ENCODE data around the gene COL6A3. TPM values are rescaled to one million over a fixed set of nuclear protein-coding genes. Genes with fewer than 3 reads are reported as not detected.

Gene COL6A3
- total RNA-seq, 1 experiment from 2014 or later: 45.0 TPM

- peak overlapping the region; percentile 95 for H3K9ac ChIP-seq (ENCODE audit: low read length)
- no peak overlapping the region for H3K4me3 ChIP-seq (ENCODE audit: low read length)
- H3K4me2 ChIP-seq (ENCODE audit: low read length): peak overlapping the region; percentile 81
- intact Hi-C loops (cut with micrococcal nuclease): no loop called here
- H3K36me3 ChIP-seq (ENCODE audit: low read depth, low read length): no peaks in the 10 kb centered on the region
- H3F3A ChIP-seq (ENCODE audit: low read length, unreplicated experiment): peaks cover 20% of the 10 kb centered on the region
- ChIA-PET CTCF (interaction anchor here (0.6 kb wide), 1 partner anchor 65 kb away, joined by 3 read pairs; no protein-coding TSS in a partner anchor), POLR2A (ENCODE audit: unreplicated experiment) (interaction anchor here (0.6 kb wide), 1 partner anchor 53 kb away, joined by 4 read pairs; no protein-coding TSS in a partner anchor)
- H3K79me2 ChIP-seq (ENCODE audit: low read length): peaks cover 14% of the 10 kb centered on the region
- H3K9me2 ChIP-seq (replicated peaks; ENCODE audit: low read length): no peaks in the 10 kb centered on the region
- ATAC-seq: no peak
- no TSS peak for BruUV-seq (replicated peaks)
- H3K27ac ChIP-seq (ENCODE audit: low read length): peak overlapping the region; percentile 100
- H4K20me1 ChIP-seq (ENCODE audit: low read length): no peaks in the 10 kb centered on the region
- H3K9me3 ChIP-seq (ENCODE audit: low read length): no peaks in the 10 kb centered on the region
- H2AFZ ChIP-seq (ENCODE audit: low read length): no peak overlapping the region
- H3K27me3 ChIP-seq (ENCODE audit: low read length): no peaks in the 10 kb centered on the region
- peak; percentile 41 for DNase-seq
- peak; percentile 38; the same call in 1 of the 2 replicates for TF ChIP-seq CTCF (conservative IDR thresholded peaks at IDR 0.05; ENCODE audit: low read depth, low read length)
- no peak for TF ChIP-seq EZH2 (IDR thresholded peaks at IDR 0.05; ENCODE audit: low read length, unreplicated experiment)
- H3K4me1 ChIP-seq (ENCODE audit: insufficient read depth, low read length): peaks cover 60% of the 10 kb centered on the region
Observed at GRCh38 chr2:237435844-237436587, 22.1 kb upstream of the COL6A3 start.

- H3K79me2 ChIP-seq (ENCODE audit: low read length): peaks cover 24% of the 10 kb centered on the region
- H4K20me1 ChIP-seq (ENCODE audit: low read length): no peaks in the 10 kb centered on the region
- peak overlapping the region; percentile 61 for H3K4me3 ChIP-seq (ENCODE audit: low read length)
- peak overlapping the region; percentile 95 for H3K9ac ChIP-seq (ENCODE audit: low read length)
- H3K4me2 ChIP-seq (ENCODE audit: low read length): peak overlapping the region; percentile 81
- TSS peak; percentile 27 for BruUV-seq (replicated peaks)
- peak; percentile 7 for ATAC-seq
- TF ChIP-seq EZH2phosphoT487 (IDR thresholded peaks at IDR 0.05; ENCODE audit: borderline replicate concordance, low read length) (no peak), EZH2 (IDR thresholded peaks at IDR 0.05; ENCODE audit: low read length, unreplicated experiment) (no peak)
- H3K4me1 ChIP-seq (ENCODE audit: insufficient read depth, low read length): peaks cover 68% of the 10 kb centered on the region
- intact Hi-C loops (cut with micrococcal nuclease): loop anchor here (5.0 kb wide), 1 partner anchor 52 kb away; the partner anchor contains the start of gene MLPH
- H3K36me3 ChIP-seq (ENCODE audit: low read depth, low read length): no peaks in the 10 kb centered on the region
- peak overlapping the region; percentile 10; the same call in 1 of the 2 replicates for H2AFZ ChIP-seq (ENCODE audit: low read length)
- CTCF ChIA-PET: no interaction called here
- H3F3A ChIP-seq (ENCODE audit: low read length, unreplicated experiment): peaks cover 28% of the 10 kb centered on the region
- POLR2A ChIA-PET (ENCODE audit: unreplicated experiment): interaction anchor here (0.6 to 1.1 kb wide), 2 partner anchors 14 to 40 kb away, joined by 8 read pairs; no protein-coding TSS in a partner anchor
- peak; percentile 72 for DNase-seq
- H3K9me3 ChIP-seq (ENCODE audit: low read length): no peaks in the 10 kb centered on the region
- H3K27me3 ChIP-seq (ENCODE audit: low read length): no peaks in the 10 kb centered on the region
- peak overlapping the region; percentile 100 for H3K27ac ChIP-seq (ENCODE audit: low read length)
- no peaks in the 10 kb centered on the region for H3K9me2 ChIP-seq (replicated peaks; ENCODE audit: low read length)
Observed at GRCh38 chr2:237434866-237435311, 20.9 kb upstream of the COL6A3 start.

- H3K9me2 ChIP-seq (replicated peaks; ENCODE audit: low read length): no peaks in the 10 kb centered on the region
- ChIA-PET CTCF (interaction anchor here (0.9 to 1.5 kb wide), 2 partner anchors 12 to 37 kb away, joined by 3 to 5 read pairs; no protein-coding TSS in a partner anchor), POLR2A (ENCODE audit: unreplicated experiment) (interaction anchor here (0.6 to 1.1 kb wide), 3 partner anchors 13 to 377 kb away, joined by 3 to 8 read pairs (median 5); no protein-coding TSS in a partner anchor)
- no peaks in the 10 kb centered on the region for H3K9me3 ChIP-seq (ENCODE audit: low read length)
- peak; percentile 16 for ATAC-seq
- no peaks in the 10 kb centered on the region for H3K36me3 ChIP-seq (ENCODE audit: low read depth, low read length)
- peak overlapping the region; percentile 100 for H3K27ac ChIP-seq (ENCODE audit: low read length)
- peak overlapping the region; percentile 61 for H3K4me3 ChIP-seq (ENCODE audit: low read length)
- peaks cover 30% of the 10 kb centered on the region for H3K79me2 ChIP-seq (ENCODE audit: low read length)
- TF ChIP-seq EZH2 (IDR thresholded peaks at IDR 0.05; ENCODE audit: low read length, unreplicated experiment) (no peak), EZH2phosphoT487 (IDR thresholded peaks at IDR 0.05; ENCODE audit: borderline replicate concordance, low read length) (no peak), CTCF (conservative IDR thresholded peaks at IDR 0.05; ENCODE audit: low read depth, low read length) (no peak)
- peak overlapping the region; percentile 81 for H3K4me2 ChIP-seq (ENCODE audit: low read length)
- H4K20me1 ChIP-seq (ENCODE audit: low read length): no peaks in the 10 kb centered on the region
- H3F3A ChIP-seq (ENCODE audit: low read length, unreplicated experiment): peaks cover 28% of the 10 kb centered on the region
- peak; percentile 87 for DNase-seq
- intact Hi-C loops (cut with micrococcal nuclease): loop anchor here (1.0 to 5.0 kb wide), 4 partner anchors 31 to 67 kb away; partner anchors contain the start of gene MLPH
- no peak overlapping the region for H2AFZ ChIP-seq (ENCODE audit: low read length)
- H3K4me1 ChIP-seq (ENCODE audit: insufficient read depth, low read length): peaks cover 73% of the 10 kb centered on the region
- TSS peak; percentile 64 for BruUV-seq (replicated peaks)
- no peaks in the 10 kb centered on the region for H3K27me3 ChIP-seq (ENCODE audit: low read length)
- peak overlapping the region; percentile 95 for H3K9ac ChIP-seq (ENCODE audit: low read length)
Observed at GRCh38 chr2:237433920-237434676, 20.1 kb upstream of the COL6A3 start.

Measured in PC-3 (cell line).